HEK293 (cell line): ENCODE results near the gene NDUFV1.
A peak's percentile ranks its signal among the peaks of the same experiment; 100 is the strongest.
"Not testable (repeated sequence)": the region's sequence is repeated elsewhere in the genome, so short reads cannot be mapped to it uniquely, and the experiment has no call there.

ENCODE experiments used
- CTCF ChIA-PET: fragments of 350-600 bp; formaldehyde crosslinking; extraction: SDS; loops from one replicate; lab custom pipeline; 2021; ENCODE audit warnings: antibody characterized with exemption; lab: Yijun Ruan, JAX
- POLR2A ChIA-PET: fragments of 300-600 bp; formaldehyde crosslinking; extraction: SDS; loops from one replicate; lab custom pipeline; 2020; ENCODE audit warnings: antibody characterized with exemption, inconsistent platforms; lab: Yijun Ruan, JAX
- H3K27ac ChIP-seq: fragments of 200-500 bp; sonication (Bioruptor generic); 2 replicates; pipeline ENCODE4 v1.5.1; 2014; ENCODE audit warnings: low read depth, low read length, control low read depth, inconsistent platforms; ENCODE audit errors: extremely low read depth
- H3K36me3 ChIP-seq, 2 experiments: fragments of 200-500 bp in 1 of 2; sonication (Bioruptor generic) in 1 of 2; 1 replicate in 1 of 2; 2 replicates in 1 of 2; pipeline ENCODE4 v1.5.1; 2014 to 2017; ENCODE audit warnings: inconsistent platforms in 2 of 2, low read length in 2 of 2; ENCODE audit not compliant: control insufficient read depth in 2 of 2, insufficient read depth in 1 of 2
- H3K4me1 ChIP-seq: fragments of 200-500 bp; sonication (Bioruptor generic); 2 replicates; pipeline ENCODE4 v1.5.1; 2014; ENCODE audit warnings: mild to moderate bottlenecking, low read length, inconsistent platforms; ENCODE audit not compliant: control insufficient read depth, insufficient read depth
- H3K4me3 ChIP-seq: 2 replicates; pipeline ENCODE4 v1.5.1; 2011; ENCODE audit warnings: low read depth, mild to moderate bottlenecking, control low read depth, low read length, moderate library complexity
- H3K9me3 ChIP-seq: fragments of 200-500 bp; sonication (Bioruptor generic); 2 replicates; pipeline ENCODE4 v1.5.1; 2014; ENCODE audit warnings: low read depth, low read length, inconsistent platforms; ENCODE audit not compliant: control insufficient read depth, insufficient read depth
- IKZF3 ChIP-seq: fragments of 450-650 bp; IDR thresholded peaks from 2 replicates; pipeline ENCODE4 v1.5.0; 2018; ENCODE audit warnings: missing biosample characterization, mild to moderate bottlenecking, missing genetic modification characterization, moderate library complexity
- ZFHX2 ChIP-seq: fragments of 450-650 bp; formaldehyde crosslinking; conservative IDR thresholded peaks from 2 replicates; pipeline ENCODE4 v1.5.1; 2016; ENCODE audit warnings: missing biosample characterization, missing genetic modification characterization
- ZFP41 ChIP-seq: fragments of 450-650 bp; formaldehyde crosslinking; IDR thresholded peaks from 2 replicates; pipeline ENCODE4 v1.5.1; 2016; ENCODE audit warnings: missing biosample characterization, missing genetic modification characterization, borderline replicate concordance
- ZNF23 ChIP-seq: fragments of 450-650 bp; formaldehyde crosslinking; IDR thresholded peaks from 2 replicates; pipeline ENCODE4 v1.5.1; 2016; ENCODE audit warnings: missing biosample characterization, missing genetic modification characterization, borderline replicate concordance
- ZNF416 ChIP-seq: fragments of 450-650 bp; formaldehyde crosslinking; IDR thresholded peaks from 2 replicates; pipeline ENCODE4 v1.5.1; 2016; ENCODE audit warnings: missing biosample characterization, missing genetic modification characterization
- ZNF629 ChIP-seq: fragments of 450-650 bp; formaldehyde crosslinking; IDR thresholded peaks from 2 replicates; pipeline ENCODE4 v1.5.1; 2017; ENCODE audit warnings: missing biosample characterization, missing genetic modification characterization
- ZNF791 ChIP-seq: fragments of 450-650 bp; formaldehyde crosslinking; IDR thresholded peaks from 2 replicates; pipeline ENCODE4 v1.5.1; 2016; ENCODE audit warnings: missing biosample characterization, missing genetic modification characterization
- TF ChIP-seq, protein P1 (sequence below): fragments of 450-650 bp; formaldehyde crosslinking; IDR thresholded peaks from 2 replicates; pipeline ENCODE4 v1.5.1; 2016; ENCODE audit warnings: missing biosample characterization, missing genetic modification characterization
- TF ChIP-seq, protein P2 (sequence below): fragments of 450-650 bp; formaldehyde crosslinking; IDR thresholded peaks from 2 replicates; pipeline ENCODE4 v1.5.1; 2017; ENCODE audit warnings: missing biosample characterization, missing genetic modification characterization

The NDUFV1 gene

DNA sequence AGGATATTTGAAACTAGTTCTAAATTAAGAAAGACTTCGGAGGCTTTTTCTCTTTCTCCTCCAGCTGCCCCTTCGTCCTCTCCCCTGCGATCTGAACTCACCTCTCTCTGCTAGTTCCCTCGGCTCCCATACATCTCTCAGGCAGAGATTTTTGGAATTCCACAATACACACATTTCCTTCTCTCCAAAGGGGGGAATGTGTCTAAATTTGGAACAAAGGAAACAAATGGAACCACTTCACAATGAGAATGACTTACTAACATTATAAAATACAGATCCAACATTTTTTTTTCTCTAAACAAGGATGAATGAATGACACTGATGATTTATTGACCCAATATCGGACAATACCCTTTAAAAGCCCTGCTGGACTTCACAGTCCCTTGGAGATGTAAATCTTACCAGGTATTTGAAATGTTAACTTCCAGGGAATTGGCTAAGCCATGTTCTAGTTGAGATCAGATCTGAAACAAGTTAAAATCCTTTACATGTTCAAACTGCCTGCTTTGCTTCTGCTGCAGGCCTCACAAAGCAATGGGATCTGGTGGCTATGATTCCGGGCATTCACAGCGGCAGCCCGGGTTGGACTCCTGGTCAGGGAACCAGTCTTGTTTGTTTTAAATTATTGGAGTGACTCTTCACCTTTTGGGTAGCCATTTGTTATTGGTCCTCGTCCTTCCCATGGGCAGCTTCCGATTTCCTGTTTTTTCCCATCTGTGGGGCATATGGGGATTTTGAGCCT lies 43.6 kb upstream of the NDUFV1 start (continued):
- TF ChIP-seq IKZF3 (tag by site-specific recombination) = no peak

DNA sequence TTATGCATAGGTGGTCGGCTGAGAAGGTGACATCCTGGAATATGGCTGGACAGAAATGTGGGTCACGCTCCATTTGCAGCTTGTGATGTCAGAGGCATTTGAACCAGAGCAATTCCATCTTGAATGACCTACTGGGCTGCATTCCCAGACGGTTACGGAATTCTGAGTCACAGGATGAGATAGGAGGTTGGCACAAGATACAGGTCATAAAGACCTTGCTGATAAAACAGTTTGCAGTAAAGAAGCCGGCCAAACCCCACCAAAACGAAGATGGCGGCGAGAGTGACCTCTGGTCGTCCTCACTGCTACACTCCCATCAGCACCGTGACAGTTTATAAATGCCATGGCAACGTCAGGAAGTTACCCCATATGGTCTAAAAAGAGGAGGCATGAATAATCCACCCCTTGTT lies 43.0 kb upstream of the NDUFV1 start:
- CTCF ChIA-PET = interaction anchor here (0.8 to 1.1 kb wide), 3 partner anchors 9 to 20 kb away, joined by 3 to 4 read pairs (median 3); partner anchors contain the start of gene GSTP1
- TF ChIP-seq ZNF629 (tag by site-specific recombination) = peak; percentile 69
- H3K4me1 ChIP-seq, H3K4me3 ChIP-seq, H3K27ac ChIP-seq, POLR2A ChIA-PET, H3K36me3 ChIP-seq, H3K9me3 ChIP-seq: not testable (repeated sequence)

DNA sequence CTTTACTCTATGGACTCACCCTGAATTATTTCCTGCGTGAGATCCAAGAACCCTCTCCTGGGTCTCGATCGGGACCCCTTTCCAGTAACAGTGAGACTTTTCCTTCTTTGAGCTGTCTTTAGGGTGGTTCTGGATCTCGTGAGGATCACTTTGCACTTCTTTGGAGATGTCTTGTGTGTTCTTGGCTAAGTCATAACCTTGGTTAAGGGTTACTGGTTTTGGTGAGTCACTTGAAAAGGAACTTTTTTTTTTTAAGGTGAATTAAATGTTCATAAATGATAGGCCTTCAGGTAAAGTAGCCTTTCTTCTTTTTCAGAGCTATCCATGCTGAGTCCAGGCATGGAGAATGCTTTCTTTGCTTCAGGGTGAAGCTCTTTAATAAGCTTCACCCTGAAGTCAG lies 42.5 kb upstream of the NDUFV1 start:
- no peaks in the 10 kb centered on the region for H3K4me1 ChIP-seq
- no peaks in the 10 kb centered on the region for H3K36me3 ChIP-seq
- no peak overlapping the region for H3K4me3 ChIP-seq
- no peaks in the 10 kb centered on the region for H3K9me3 ChIP-seq
- no peak overlapping the region for H3K27ac ChIP-seq
- ChIA-PET CTCF (interaction anchor here (0.6 to 1.1 kb wide), 5 partner anchors 8 to 66 kb away, joined by 3 to 4 read pairs (median 3); partner anchors contain the start of gene NUDT8), POLR2A (no interaction called here)
- no peak for TF ChIP-seq ZNF416

DNA sequence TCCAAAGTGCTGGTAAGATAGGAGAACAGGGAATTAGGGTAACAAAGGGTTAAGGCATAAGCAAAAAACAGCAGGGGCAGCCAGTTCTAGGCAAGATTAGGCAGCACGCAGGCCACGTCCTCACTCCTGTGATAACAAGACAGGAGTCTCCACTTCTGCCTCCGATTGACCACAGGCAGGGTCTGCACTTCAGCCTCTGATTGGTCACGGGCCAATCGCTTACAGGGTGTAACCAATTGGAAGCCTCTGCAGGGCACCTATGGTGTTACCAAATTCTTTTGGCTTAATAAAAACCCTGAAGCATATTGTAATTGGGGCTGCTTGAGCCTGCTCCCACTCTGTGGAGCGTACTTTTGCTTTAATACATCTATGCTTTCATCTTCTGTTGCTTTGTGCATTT lies 35.3 kb upstream of the NDUFV1 start:
- ChIA-PET CTCF (interaction anchor here (0.6 to 3.2 kb wide), 7 partner anchors 11 to 147 kb away, joined by 3 to 23 read pairs (median 7); partner anchors contain the start of gene GSTP1), POLR2A (interaction anchor here (0.5 kb wide), 1 partner anchor 34 kb away, joined by 3 read pairs; no protein-coding TSS in a partner anchor)
- Histone ChIP-seq H3K27ac (no peak overlapping the region), H3K4me1 (no peaks in the 10 kb centered on the region), H3K4me3 (no peak overlapping the region), H3K36me3 (no peaks in the 10 kb centered on the region), H3K9me3 (no peaks in the 10 kb centered on the region)
- no peak for TF ChIP-seq ZNF791 (tag by site-specific recombination)
- no peak for TF ChIP-seq ZFP41 (tag by site-specific recombination)
- TF ChIP-seq, protein P1, sequence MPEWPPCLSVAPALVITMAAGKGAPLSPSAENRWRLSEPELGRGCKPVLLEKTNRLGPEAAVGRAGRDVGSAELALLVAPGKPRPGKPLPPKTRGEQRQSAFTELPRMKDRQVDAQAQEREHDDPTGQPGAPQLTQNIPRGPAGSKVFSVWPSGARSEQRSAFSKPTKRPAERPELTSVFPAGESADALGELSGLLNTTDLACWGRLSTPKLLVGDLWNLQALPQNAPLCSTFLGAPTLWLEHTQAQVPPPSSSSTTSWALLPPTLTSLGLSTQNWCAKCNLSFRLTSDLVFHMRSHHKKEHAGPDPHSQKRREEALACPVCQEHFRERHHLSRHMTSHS (tag by site-specific recombination) = no peak

- POLR2A ChIA-PET = interaction anchor here (0.7 kb wide), 1 partner anchor 11 kb away, joined by 3 read pairs; the partner anchor contains the start of gene GSTP1
- H3K4me1 ChIP-seq = no peaks in the 10 kb centered on the region
- TF ChIP-seq, protein P2, sequence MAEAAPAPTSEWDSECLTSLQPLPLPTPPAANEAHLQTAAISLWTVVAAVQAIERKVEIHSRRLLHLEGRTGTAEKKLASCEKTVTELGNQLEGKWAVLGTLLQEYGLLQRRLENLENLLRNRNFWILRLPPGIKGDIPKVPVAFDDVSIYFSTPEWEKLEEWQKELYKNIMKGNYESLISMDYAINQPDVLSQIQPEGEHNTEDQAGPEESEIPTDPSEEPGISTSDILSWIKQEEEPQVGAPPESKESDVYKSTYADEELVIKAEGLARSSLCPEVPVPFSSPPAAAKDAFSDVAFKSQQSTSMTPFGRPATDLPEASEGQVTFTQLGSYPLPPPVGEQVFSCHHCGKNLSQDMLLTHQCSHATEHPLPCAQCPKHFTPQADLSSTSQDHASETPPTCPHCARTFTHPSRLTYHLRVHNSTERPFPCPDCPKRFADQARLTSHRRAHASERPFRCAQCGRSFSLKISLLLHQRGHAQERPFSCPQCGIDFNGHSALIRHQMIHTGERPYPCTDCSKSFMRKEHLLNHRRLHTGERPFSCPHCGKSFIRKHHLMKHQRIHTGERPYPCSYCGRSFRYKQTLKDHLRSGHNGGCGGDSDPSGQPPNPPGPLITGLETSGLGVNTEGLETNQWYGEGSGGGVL = no peak
- TF ChIP-seq ZNF23 (tag by site-specific recombination) (no peak), ZFHX2 (tag by site-specific recombination) (peak; percentile 30; the same call in 1 of the 2 replicates)
Measured at GRCh38 chr11:67572305-67572704, 34.4 kb upstream of the NDUFV1 start.

More at GRCh38 chr11:67572305-67572704, 34.4 kb upstream of the NDUFV1 start:
- no peak overlapping the region for H3K27ac ChIP-seq
- CTCF ChIA-PET = interaction anchor here (0.5 to 3.2 kb wide), 15 partner anchors 8 to 95 kb away, joined by 3 to 23 read pairs (median 4); partner anchors contain the start of genes AIP and GSTP1
- H3K4me3 ChIP-seq = no peak overlapping the region
- no peaks in the 10 kb centered on the region for H3K36me3 ChIP-seq
- H3K9me3 ChIP-seq = no peaks in the 10 kb centered on the region
